ENCODE results near the gene HSPA4L.

DNA sequence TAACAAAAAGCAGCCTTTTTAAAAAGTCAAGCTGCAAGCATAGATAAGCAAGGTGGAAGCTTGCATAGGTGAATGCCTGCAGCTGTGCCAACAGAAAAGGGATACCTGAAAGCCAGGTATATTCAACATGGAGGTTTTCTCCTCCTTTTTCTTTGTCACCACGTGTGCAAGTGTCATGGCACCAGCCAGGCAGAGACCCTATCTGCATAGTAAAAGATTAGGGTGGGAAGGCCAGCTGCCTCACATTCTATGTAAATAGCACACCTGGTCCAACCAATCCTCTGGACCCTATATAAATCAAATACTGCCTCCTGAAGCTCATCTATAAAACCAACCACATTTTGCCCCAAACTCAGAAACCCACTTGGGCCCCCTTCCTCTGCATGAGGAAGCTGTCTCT lies 70.5 kb downstream of the HSPA4L start:
- TF ChIP-seq, protein P1, sequence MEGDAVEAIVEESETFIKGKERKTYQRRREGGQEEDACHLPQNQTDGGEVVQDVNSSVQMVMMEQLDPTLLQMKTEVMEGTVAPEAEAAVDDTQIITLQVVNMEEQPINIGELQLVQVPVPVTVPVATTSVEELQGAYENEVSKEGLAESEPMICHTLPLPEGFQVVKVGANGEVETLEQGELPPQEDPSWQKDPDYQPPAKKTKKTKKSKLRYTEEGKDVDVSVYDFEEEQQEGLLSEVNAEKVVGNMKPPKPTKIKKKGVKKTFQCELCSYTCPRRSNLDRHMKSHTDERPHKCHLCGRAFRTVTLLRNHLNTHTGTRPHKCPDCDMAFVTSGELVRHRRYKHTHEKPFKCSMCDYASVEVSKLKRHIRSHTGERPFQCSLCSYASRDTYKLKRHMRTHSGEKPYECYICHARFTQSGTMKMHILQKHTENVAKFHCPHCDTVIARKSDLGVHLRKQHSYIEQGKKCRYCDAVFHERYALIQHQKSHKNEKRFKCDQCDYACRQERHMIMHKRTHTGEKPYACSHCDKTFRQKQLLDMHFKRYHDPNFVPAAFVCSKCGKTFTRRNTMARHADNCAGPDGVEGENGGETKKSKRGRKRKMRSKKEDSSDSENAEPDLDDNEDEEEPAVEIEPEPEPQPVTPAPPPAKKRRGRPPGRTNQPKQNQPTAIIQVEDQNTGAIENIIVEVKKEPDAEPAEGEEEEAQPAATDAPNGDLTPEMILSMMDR (IDR thresholded peaks at IDR 0.05) = no peak
- no peak for TF ChIP-seq EZH2 (IDR thresholded peaks at IDR 0.05; ENCODE audit: borderline replicate concordance, insufficient read depth, low read depth, low read length, poor library complexity, severe bottlenecking)
